Vagina (tissue), 2 donors: ENCODE measurements around the gene DOCK2. TPM values are rescaled to one million over a fixed set of nuclear protein-coding genes. Genes with fewer than 3 reads are reported as not detected.

ENCODE experiments used
- DNase-seq, 2 donors: peaks; one replicate each; pipeline ENCODE4 v3.0.0-alpha.2; 2017; ENCODE audit errors: extremely low spot score in 2 of 2
- H3K27ac ChIP-seq: fragments of 200-600 bp; sonication (generic); one replicate; pipeline ENCODE4 v1.5.1; 2019
- H3K27me3 ChIP-seq: fragments of 200-600 bp; sonication (generic); one replicate; pipeline ENCODE4 v1.5.1; 2019
- H3K36me3 ChIP-seq, 2 donors: fragments of 200-600 bp; sonication (generic); one replicate each; pipeline ENCODE4 v1.5.1; 2017 to 2019
- H3K4me1 ChIP-seq: fragments of 200-600 bp; sonication (generic); one replicate; pipeline ENCODE4 v1.5.1; 2019
- H3K4me3 ChIP-seq, 2 donors: fragments of 200-600 bp; sonication (generic); 1 replicate in 1 of 2; 2 replicates in 1 of 2; pipeline ENCODE4 v1.5.1; 2016 to 2019
- H3K9me3 ChIP-seq: fragments of 200-600 bp; sonication (generic); one replicate; pipeline ENCODE4 v1.5.1; 2019
- POLR2A ChIP-seq, 2 donors: fragments of 450-650 bp; IDR thresholded peaks; one replicate each; pipeline ENCODE4 v1.6.1; 2017; ENCODE audit warnings: antibody characterized with exemption in 2 of 2, mild to moderate bottlenecking in 2 of 2, moderate library complexity in 2 of 2
- POLR2AphosphoS5 ChIP-seq, 2 donors: sonication (generic); formaldehyde crosslinking; IDR thresholded peaks; one replicate each; pipeline ENCODE4 v1.9.0; 2017; ENCODE audit warnings: antibody characterized with exemption in 2 of 2, mild to moderate bottlenecking in 2 of 2, low read depth in 1 of 2; ENCODE audit not compliant: insufficient read depth in 1 of 2
- intact Hi-C: fragments of 100-400 bp; cut with DNase I; formaldehyde crosslinking; loops from one replicate; pipeline ENCODE4 v1.15.1; 2023
- total RNA-seq: library from RNA; depleted of rRNA; stranded (reverse); fragments of >200 nt; gene quantifications from one replicate; pipeline ENCODE4 v1.2.3, GENCODE V29; 2016
- TF ChIP-seq, protein P1 (sequence below), 3 experiments: fragments of 450-650 bp in 2 of 3; fragments of 200-600 bp in 1 of 3; sonication (generic) in 1 of 3; IDR thresholded peaks; one replicate each; pipeline ENCODE4 v1.5.1; 2017 to 2019; ENCODE audit warnings: antibody characterized with exemption in 3 of 3, mild to moderate bottlenecking in 2 of 3, moderate library complexity in 2 of 3

Gene DOCK2
- total RNA-seq, 1 donor from 2014 or later: 18.2 TPM

DNA sequence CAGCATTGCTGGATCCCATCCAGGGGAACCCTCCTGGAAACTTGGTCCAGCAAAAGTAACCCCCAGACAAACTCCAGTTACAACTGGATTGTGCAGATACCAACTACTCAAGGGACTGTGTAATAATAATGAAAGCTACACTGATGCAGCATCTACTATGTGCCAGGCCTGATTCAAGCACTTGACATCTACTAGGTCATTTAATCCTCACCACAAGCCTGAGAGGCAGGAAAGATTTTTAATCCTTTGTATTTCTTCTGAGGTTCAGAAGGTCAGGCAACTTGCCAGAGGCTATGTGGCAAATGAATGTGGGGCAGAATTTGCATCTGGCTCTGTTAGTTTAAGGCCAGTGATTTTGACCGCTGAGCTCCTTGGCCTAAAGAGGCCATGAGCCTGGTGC is 439.1 kb downstream of the DOCK2 start:
- TF ChIP-seq, protein P1, sequence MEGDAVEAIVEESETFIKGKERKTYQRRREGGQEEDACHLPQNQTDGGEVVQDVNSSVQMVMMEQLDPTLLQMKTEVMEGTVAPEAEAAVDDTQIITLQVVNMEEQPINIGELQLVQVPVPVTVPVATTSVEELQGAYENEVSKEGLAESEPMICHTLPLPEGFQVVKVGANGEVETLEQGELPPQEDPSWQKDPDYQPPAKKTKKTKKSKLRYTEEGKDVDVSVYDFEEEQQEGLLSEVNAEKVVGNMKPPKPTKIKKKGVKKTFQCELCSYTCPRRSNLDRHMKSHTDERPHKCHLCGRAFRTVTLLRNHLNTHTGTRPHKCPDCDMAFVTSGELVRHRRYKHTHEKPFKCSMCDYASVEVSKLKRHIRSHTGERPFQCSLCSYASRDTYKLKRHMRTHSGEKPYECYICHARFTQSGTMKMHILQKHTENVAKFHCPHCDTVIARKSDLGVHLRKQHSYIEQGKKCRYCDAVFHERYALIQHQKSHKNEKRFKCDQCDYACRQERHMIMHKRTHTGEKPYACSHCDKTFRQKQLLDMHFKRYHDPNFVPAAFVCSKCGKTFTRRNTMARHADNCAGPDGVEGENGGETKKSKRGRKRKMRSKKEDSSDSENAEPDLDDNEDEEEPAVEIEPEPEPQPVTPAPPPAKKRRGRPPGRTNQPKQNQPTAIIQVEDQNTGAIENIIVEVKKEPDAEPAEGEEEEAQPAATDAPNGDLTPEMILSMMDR (IDR thresholded peaks at IDR 0.05): no peak
- TF ChIP-seq POLR2AphosphoS5 (IDR thresholded peaks at IDR 0.05; ENCODE audit: insufficient read depth in 1 of 2, low read depth in 1 of 2) (no peak), POLR2A (IDR thresholded peaks at IDR 0.05) (no peak)
- Histone ChIP-seq H3K27ac (no peak overlapping the region), H3K36me3 (no peaks in the 10 kb centered on the region), H3K9me3 (no peaks in the 10 kb centered on the region), H3K27me3 (no peaks in the 10 kb centered on the region), H3K4me1 (no peaks in the 10 kb centered on the region), H3K4me3 (no peak overlapping the region)
- DNase-seq: no peak
- intact Hi-C loops: no loop called here

- TF ChIP-seq, protein P1 (IDR thresholded peaks at IDR 0.05): no peak
- no peak for TF ChIP-seq POLR2A (IDR thresholded peaks at IDR 0.05)
- TF ChIP-seq POLR2AphosphoS5 (IDR thresholded peaks at IDR 0.05; ENCODE audit: insufficient read depth in 1 of 2, low read depth in 1 of 2): no peak
- DNase-seq: no peak
- intact Hi-C loops: no loop called here
- Histone ChIP-seq H3K4me3 (no peak overlapping the region), H3K27me3 (no peaks in the 10 kb centered on the region), H3K36me3 (no peaks in the 10 kb centered on the region), H3K4me1 (no peaks in the 10 kb centered on the region), H3K27ac (no peak overlapping the region), H3K9me3 (no peaks in the 10 kb centered on the region)
Observed at GRCh38 chr5:170076739-170077138, 439.7 kb downstream of the DOCK2 start.

GRCh38 chr5:170077526-170077925 is 440.5 kb downstream of the DOCK2 start:
- DNase-seq: no peak
- intact Hi-C loops: no loop called here
- Histone ChIP-seq H3K27me3 (no peaks in the 10 kb centered on the region), H3K27ac (no peak overlapping the region), H3K36me3 (no peaks in the 10 kb centered on the region), H3K4me3 (no peak overlapping the region), H3K9me3 (no peaks in the 10 kb centered on the region), H3K4me1 (no peaks in the 10 kb centered on the region)
- TF ChIP-seq POLR2AphosphoS5 (IDR thresholded peaks at IDR 0.05; ENCODE audit: insufficient read depth in 1 of 2, low read depth in 1 of 2): no peak
- TF ChIP-seq, protein P1 (IDR thresholded peaks at IDR 0.05): no peak
- TF ChIP-seq POLR2A (IDR thresholded peaks at IDR 0.05): no peak

DNA sequence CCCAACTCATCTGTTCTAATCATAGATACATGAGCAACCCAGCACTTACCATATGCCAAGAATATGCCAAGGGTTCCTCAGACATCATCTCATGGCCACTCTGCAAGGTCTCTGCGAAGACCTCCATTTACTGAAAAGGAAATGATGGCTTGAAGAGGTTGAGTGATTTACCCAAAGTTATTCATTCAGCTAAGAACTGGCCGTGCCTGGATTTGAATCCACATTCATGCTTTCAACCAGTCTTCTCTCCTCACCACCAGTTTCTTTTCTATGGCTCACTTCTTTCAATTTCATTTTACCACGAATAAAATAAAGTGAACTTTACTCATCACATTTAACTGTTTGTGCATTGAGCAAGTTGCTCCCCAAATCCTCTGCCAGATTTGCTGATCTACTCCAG is 441.4 kb downstream of the DOCK2 start:
- H3K27ac ChIP-seq: no peak overlapping the region
- DNase-seq: no peak
- H3K4me1 ChIP-seq: no peaks in the 10 kb centered on the region
- H3K27me3 ChIP-seq: no peaks in the 10 kb centered on the region
- no peak overlapping the region for H3K4me3 ChIP-seq
- TF ChIP-seq POLR2A (IDR thresholded peaks at IDR 0.05) (no peak), POLR2AphosphoS5 (IDR thresholded peaks at IDR 0.05; ENCODE audit: insufficient read depth in 1 of 2, low read depth in 1 of 2) (no peak)
- TF ChIP-seq, protein P1 (IDR thresholded peaks at IDR 0.05): no peak
- intact Hi-C loops: no loop called here
- H3K36me3 ChIP-seq: no peaks in the 10 kb centered on the region
- no peaks in the 10 kb centered on the region for H3K9me3 ChIP-seq

DNA sequence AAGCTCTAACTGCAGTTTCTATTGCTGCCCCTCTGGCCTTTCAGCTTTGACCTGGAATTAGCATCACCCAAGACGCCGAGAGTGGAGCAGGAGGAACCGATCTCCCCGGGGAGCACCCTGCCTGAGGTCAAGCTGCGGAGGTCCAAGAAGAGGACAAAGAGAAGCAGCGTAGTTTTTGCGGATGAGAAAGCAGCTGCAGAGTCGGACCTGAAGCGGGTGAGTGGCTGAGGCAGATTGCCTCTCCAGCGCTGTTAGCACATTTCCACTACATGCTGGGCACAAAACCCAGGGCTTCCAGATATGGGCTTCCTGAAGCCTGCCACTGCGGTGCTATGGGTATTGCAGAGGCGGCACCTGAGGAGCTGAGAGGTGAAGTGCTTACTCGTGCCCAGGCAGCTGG is 441.9 kb downstream of the DOCK2 start:
- no peaks in the 10 kb centered on the region for H3K4me1 ChIP-seq
- no peak overlapping the region for H3K4me3 ChIP-seq
- H3K27ac ChIP-seq: no peak overlapping the region
- H3K9me3 ChIP-seq: no peaks in the 10 kb centered on the region
- H3K27me3 ChIP-seq: no peaks in the 10 kb centered on the region
- H3K36me3 ChIP-seq: no peaks in the 10 kb centered on the region
- TF ChIP-seq POLR2AphosphoS5 (IDR thresholded peaks at IDR 0.05; ENCODE audit: insufficient read depth in 1 of 2, low read depth in 1 of 2) (no peak), POLR2A (IDR thresholded peaks at IDR 0.05) (no peak)
- TF ChIP-seq, protein P1 (IDR thresholded peaks at IDR 0.05): no peak
- no peak for DNase-seq
- intact Hi-C loops: no loop called here
